ENCODE results near the gene SLC38A5.

- no peak for TF ChIP-seq CTCF (optimal IDR thresholded peaks at IDR 0.05 in 1 of 3, IDR thresholded peaks at IDR 0.05 in 1 of 3, conservative IDR thresholded peaks at IDR 0.05 in 1 of 3; ENCODE audit: extremely low read depth in 1 of 3, insufficient read depth in 2 of 3, low read length in 3 of 3)
- no peak for TF ChIP-seq EZH2 (IDR thresholded peaks at IDR 0.05; ENCODE audit: low read length)
These were observed 34.2 kb upstream of the SLC38A5 start for GRCh38 chrX:48504261-48504660.

All from keratinocyte (primary cell).